BLaER1 treated with 17β-estradiol and CSF1 and Interleukin-3, amounts not matched to agents 10 nM and 100 nM (cell line): ENCODE measurements around the gene EPN3.

Source experiments
- H3K27ac ChIP-seq, 11 experiments: shearing (Covaris generic); formaldehyde crosslinking; 2 replicates each; pipeline ENCODE4 v1.8.1; 2022
- H3K27me3 ChIP-seq, 11 experiments: shearing (Covaris generic); formaldehyde crosslinking; 2 replicates each; pipeline ENCODE4 v1.8.1; 2022
- H3K36me3 ChIP-seq, 11 experiments: shearing (Covaris generic); formaldehyde crosslinking; 2 replicates each; pipeline ENCODE4 v1.8.1; 2022
- H3K4me1 ChIP-seq, 10 experiments: shearing (Covaris generic); formaldehyde crosslinking; 2 replicates each; pipeline ENCODE4 v1.8.1; 2022
- H3K4me2 ChIP-seq, 11 experiments: shearing (Covaris generic); formaldehyde crosslinking; 2 replicates each; pipeline ENCODE4 v1.8.1; 2022
- H3K4me3 ChIP-seq, 10 experiments: shearing (Covaris generic); formaldehyde crosslinking; 2 replicates each; pipeline ENCODE4 v1.8.1; 2022
- H3K9ac ChIP-seq, 11 experiments: shearing (Covaris generic); formaldehyde crosslinking; 2 replicates each; pipeline ENCODE4 v1.8.1; 2022
- H3K9me3 ChIP-seq, 11 experiments: shearing (Covaris generic); formaldehyde crosslinking; replicated peaks in 1 of 11; 2 replicates each; pipeline ENCODE4 v1.8.1; 2022
- H4K20me1 ChIP-seq, 11 experiments: shearing (Covaris generic); formaldehyde crosslinking; 2 replicates each; pipeline ENCODE4 v1.8.1; 2022
- Cebpa-rat ChIP-seq, 11 experiments: shearing (Covaris generic); IDR thresholded peaks; 2 replicates each; pipeline ENCODE4 v1.8.1; 2022

The EPN3 gene

GRCh38 chr17:50582741-50583140, 50.2 kb downstream of the EPN3 start:
- H3K36me3 ChIP-seq = no peaks in the 10 kb centered on the region
- TF ChIP-seq Cebpa-rat (IDR thresholded peaks at IDR 0.05) = no peak

GRCh38 chr17:50583641-50584040, 51.1 kb downstream of the EPN3 start:
- TF ChIP-seq Cebpa-rat (IDR thresholded peaks at IDR 0.05) = no peak
- Histone ChIP-seq H3K4me3 (no peak overlapping the region), H4K20me1 (no peaks in the 10 kb centered on the region; a peak in 3 of 22 replicates), H3K4me1 (peaks cover 0 to 19% (median 10%) of the 10 kb centered on the region in 10 experiments; a peak in 13 of 20 replicates), H3K27me3 (no peaks in the 10 kb centered on the region), H3K9ac (no peak overlapping the region), H3K4me2 (no peak overlapping the region), H3K9me3 (no peaks in the 10 kb centered on the region), H3K36me3 (no peaks in the 10 kb centered on the region), H3K27ac (no peak overlapping the region)

More at GRCh38 chr17:50582741-50583140, 50.2 kb downstream of the EPN3 start:
- Histone ChIP-seq H3K4me1 (peaks cover 0 to 18% (median 10%) of the 10 kb centered on the region in 10 experiments; a peak in 13 of 20 replicates), H3K4me3 (no peak overlapping the region), H4K20me1 (no peaks in the 10 kb centered on the region; a peak in 3 of 22 replicates), H3K4me2 (no peak overlapping the region), H3K27me3 (no peaks in the 10 kb centered on the region), H3K9me3 (no peaks in the 10 kb centered on the region), H3K9ac (no peak overlapping the region), H3K27ac (no peak overlapping the region)

GRCh38 chr17:50584116-50584515, 51.6 kb downstream of the EPN3 start:
- no peak overlapping the region for H3K9ac ChIP-seq
- no peaks in the 10 kb centered on the region; a peak in 3 of 22 replicates for H4K20me1 ChIP-seq
- no peak for TF ChIP-seq Cebpa-rat (IDR thresholded peaks at IDR 0.05)
- no peak overlapping the region for H3K4me2 ChIP-seq
- H3K4me3 ChIP-seq = no peak overlapping the region
- no peaks in the 10 kb centered on the region for H3K27me3 ChIP-seq
- no peaks in the 10 kb centered on the region for H3K9me3 ChIP-seq
- no peak overlapping the region for H3K27ac ChIP-seq
- no peaks in the 10 kb centered on the region for H3K36me3 ChIP-seq
- H3K4me1 ChIP-seq = peaks cover 0 to 19% (median 10%) of the 10 kb centered on the region in 10 experiments; a peak in 13 of 20 replicates

GRCh38 chr17:50584749-50585148, 52.2 kb downstream of the EPN3 start:
- H3K9me3 ChIP-seq = no peaks in the 10 kb centered on the region
- no peak for TF ChIP-seq Cebpa-rat (IDR thresholded peaks at IDR 0.05)
- peaks cover 0 to 19% (median 10%) of the 10 kb centered on the region in 10 experiments; a peak in 13 of 20 replicates for H3K4me1 ChIP-seq

GRCh38 chr17:50585346-50585745, 52.8 kb downstream of the EPN3 start:
- Histone ChIP-seq H3K9me3 (no peaks in the 10 kb centered on the region), H3K27ac (no peak overlapping the region), H3K27me3 (no peaks in the 10 kb centered on the region)

More at GRCh38 chr17:50584749-50585148, 52.2 kb downstream of the EPN3 start:
- no peaks in the 10 kb centered on the region for H3K27me3 ChIP-seq
- no peaks in the 10 kb centered on the region; a peak in 3 of 22 replicates for H4K20me1 ChIP-seq
- H3K36me3 ChIP-seq = no peaks in the 10 kb centered on the region
- H3K27ac ChIP-seq = no peak overlapping the region
- no peak overlapping the region for H3K4me2 ChIP-seq
- H3K9ac ChIP-seq = no peak overlapping the region
- H3K4me3 ChIP-seq = no peak overlapping the region

GRCh38 chr17:50585891-50586290, 53.4 kb downstream of the EPN3 start:
- Histone ChIP-seq H3K4me2 (no peak overlapping the region), H3K27ac (no peak overlapping the region), H3K4me1 (peaks cover 0 to 19% (median 10%) of the 10 kb centered on the region in 10 experiments; a peak in 13 of 20 replicates), H4K20me1 (no peaks in the 10 kb centered on the region; a peak in 3 of 22 replicates), H3K4me3 (no peak overlapping the region), H3K9me3 (no peaks in the 10 kb centered on the region), H3K27me3 (no peaks in the 10 kb centered on the region), H3K9ac (no peak overlapping the region), H3K36me3 (no peaks in the 10 kb centered on the region)
- TF ChIP-seq Cebpa-rat (IDR thresholded peaks at IDR 0.05) = no peak

More at GRCh38 chr17:50585346-50585745, 52.8 kb downstream of the EPN3 start:
- Histone ChIP-seq H3K9ac (no peak overlapping the region), H4K20me1 (no peaks in the 10 kb centered on the region; a peak in 3 of 22 replicates), H3K4me1 (peaks cover 0 to 19% (median 10%) of the 10 kb centered on the region in 10 experiments; a peak in 13 of 20 replicates), H3K4me3 (no peak overlapping the region), H3K36me3 (no peaks in the 10 kb centered on the region), H3K4me2 (no peak overlapping the region)
- no peak for TF ChIP-seq Cebpa-rat (IDR thresholded peaks at IDR 0.05)

GRCh38 chr17:50586421-50587247, 54.1 kb downstream of the EPN3 start:
- H3K4me3 ChIP-seq = no peak overlapping the region
- H3K27me3 ChIP-seq = no peaks in the 10 kb centered on the region
- H4K20me1 ChIP-seq = no peaks in the 10 kb centered on the region; a peak in 2 of 22 replicates
- no peak overlapping the region for H3K27ac ChIP-seq
- peaks cover 0 to 19% (median 10%) of the 10 kb centered on the region in 10 experiments; a peak in 13 of 20 replicates for H3K4me1 ChIP-seq
- no peaks in the 10 kb centered on the region for H3K36me3 ChIP-seq
- TF ChIP-seq Cebpa-rat (IDR thresholded peaks at IDR 0.05) = no peak
- peak overlapping the region in 8 of 11 experiments; percentile 10 to 49 (median 40); a peak in 11 of 22 replicates for H3K4me2 ChIP-seq
- H3K9ac ChIP-seq = no peak overlapping the region
- no peaks in the 10 kb centered on the region for H3K9me3 ChIP-seq

GRCh38 chr17:50587571-50587970, 55.0 kb downstream of the EPN3 start:
- H3K9ac ChIP-seq = no peak overlapping the region
- no peak for TF ChIP-seq Cebpa-rat (IDR thresholded peaks at IDR 0.05)
- no peaks in the 10 kb centered on the region; a peak in 2 of 22 replicates for H4K20me1 ChIP-seq
- H3K9me3 ChIP-seq = no peaks in the 10 kb centered on the region
- peaks cover 0 to 22% (median 13%) of the 10 kb centered on the region in 10 experiments; a peak in 13 of 20 replicates for H3K4me1 ChIP-seq
- H3K4me2 ChIP-seq = peak overlapping the region in 7 of 11 experiments; percentile 10 to 49 (median 41); a peak in 11 of 22 replicates
- no peaks in the 10 kb centered on the region for H3K27me3 ChIP-seq
- H3K4me3 ChIP-seq = no peak overlapping the region
- H3K27ac ChIP-seq = no peak overlapping the region
- no peaks in the 10 kb centered on the region for H3K36me3 ChIP-seq

GRCh38 chr17:50588391-50589049, 56.0 kb downstream of the EPN3 start:
- H3K36me3 ChIP-seq = no peaks in the 10 kb centered on the region
- no peaks in the 10 kb centered on the region; a peak in 2 of 22 replicates for H4K20me1 ChIP-seq
- no peaks in the 10 kb centered on the region for H3K27me3 ChIP-seq
- no peak overlapping the region for H3K9ac ChIP-seq
- H3K9me3 ChIP-seq = no peaks in the 10 kb centered on the region
- H3K4me3 ChIP-seq = no peak overlapping the region
- no peak overlapping the region for H3K4me2 ChIP-seq
- peaks cover 0 to 22% (median 13%) of the 10 kb centered on the region in 10 experiments; a peak in 13 of 20 replicates for H3K4me1 ChIP-seq
- TF ChIP-seq Cebpa-rat (IDR thresholded peaks at IDR 0.05) = no peak
- no peak overlapping the region for H3K27ac ChIP-seq
